Measurements from ENCODE around the gene TNIP2. TPM values are rescaled to one million over a fixed set of nuclear protein-coding genes. Genes with fewer than 3 reads are reported as not detected.

The TNIP2 gene
- total and polyA plus RNA-seq, 2 donors (not counting 3 experiments of a cell fraction or from before 2014, with no cell fraction given), result 37.7 to 52.1 TPM

GRCh38 chr4:2723751-2724150 lies 32.4 kb downstream of the TNIP2 start:
- Histone ChIP-seq H3K4me3 (replicated peaks in 1 of 3; ENCODE audit: insufficient read depth in 1 of 3, low read depth in 1 of 3, low read length in 3 of 3) (no peak overlapping the region), H3K9me3 (replicated peaks; ENCODE audit: control insufficient read depth, insufficient read depth, low read length) (no peaks in the 10 kb centered on the region), H3K9me1 (replicated peaks; ENCODE audit: control insufficient read depth, extremely low read depth, insufficient read depth, low read length) (no peaks in the 10 kb centered on the region), H3K9ac (replicated peaks; ENCODE audit: extremely low read depth, insufficient read depth, low read length) (no peak overlapping the region), H2AFZ (ENCODE audit: low read depth, low read length) (no peak overlapping the region), H4K20me1 (replicated peaks; ENCODE audit: control insufficient read depth, extremely low read depth, insufficient read depth, low read length) (no peaks in the 10 kb centered on the region), H3K79me2 (ENCODE audit: control insufficient read depth, insufficient read depth, low read length) (no peaks in the 10 kb centered on the region), H3K4me1 (ENCODE audit: control insufficient read depth, extremely low read depth, insufficient read depth, low read length) (no peaks in the 10 kb centered on the region), H3K36me3 (ENCODE audit: control insufficient read depth in 2 of 2, extremely low read depth in 1 of 2, insufficient read depth in 2 of 2, low read length in 2 of 2) (peaks cover 2 to 3% of the 10 kb centered on the region in 2 experiments), H3K27me3 (ENCODE audit: control insufficient read depth in 2 of 2, insufficient read depth in 2 of 2, low read length in 2 of 2) (no peaks in the 10 kb centered on the region), H3K27ac (ENCODE audit: insufficient read depth, low read depth, low read length) (no peak overlapping the region), H3K4me2 (ENCODE audit: insufficient read depth, low read length) (no peak overlapping the region)
- no peak for TF ChIP-seq POLR2A (IDR thresholded peaks at IDR 0.05; ENCODE audit: low read depth, low read length)
- TF ChIP-seq POLR2AphosphoS5 (IDR thresholded peaks at IDR 0.05; ENCODE audit: insufficient read depth, low read depth, low read length), result no peak
- no peak for TF ChIP-seq EZH2 (IDR thresholded peaks at IDR 0.05; ENCODE audit: borderline replicate concordance, low read depth, low read length, severe bottlenecking)
- TF ChIP-seq GATA2 (IDR thresholded peaks at IDR 0.05; ENCODE audit: insufficient read depth, insufficient read length, low read depth, low read length), result no peak
- no peak for TF ChIP-seq FOS (IDR thresholded peaks at IDR 0.05; ENCODE audit: borderline replicate concordance, insufficient read depth, low read length)
- TF ChIP-seq CTCF (IDR thresholded peaks at IDR 0.05; ENCODE audit: extremely low read depth in 1 of 2, insufficient read depth in 1 of 2, low read depth in 1 of 2, low read length in 2 of 2), result no peak
- TF ChIP-seq MAX (IDR thresholded peaks at IDR 0.05; ENCODE audit: insufficient read depth, insufficient read length), result no peak
- no peak for TF ChIP-seq MYC (IDR thresholded peaks at IDR 0.05; ENCODE audit: low read depth, low read length)
- TF ChIP-seq JUN (IDR thresholded peaks at IDR 0.05; ENCODE audit: borderline replicate concordance, insufficient read depth, insufficient read length, low read depth), result no peak
- DNase-seq (ENCODE audit: low read depth, low spot score), result no peak
- CTCF ChIA-PET, result interaction anchor here (0.7 kb wide), 1 partner anchor 144 kb away, joined by 3 read pairs; no protein-coding TSS in a partner anchor
- FAIRE-seq, result no peak
- no TSS peak for BruUV-seq (replicated peaks)
- intact Hi-C loops (cut with micrococcal nuclease) (no loop called here), dilution Hi-C loops (cut with MboI; ENCODE audit: extremely low pct_ligation_motif_present, low sequenced_read_pairs) (no loop called here)
- POLR2A ChIA-PET, result no interaction called here

Data from endothelial cell of umbilical vein (primary cell).